KMS-11 (cell line): ENCODE measurements around the gene MDM4.
"Not testable (repeated sequence)": the region's sequence is repeated elsewhere in the genome, so short reads cannot be mapped to it uniquely, and the experiment has no call there.

ENCODE experiments used
- H2AFZ ChIP-seq: fragments of 200-600 bp; sonication (generic); 2 replicates; pipeline ENCODE4 v1.6.1; 2016; ENCODE audit warnings: antibody characterized with exemption, mixed run types, low read depth
- H3K27ac ChIP-seq: fragments of 200-600 bp; sonication (generic); 2 replicates; pipeline ENCODE4 v1.6.1; 2016; ENCODE audit warnings: mild to moderate bottlenecking, mixed run types
- H3K27me3 ChIP-seq: fragments of 200-600 bp; sonication (generic); 2 replicates; pipeline ENCODE4 v1.6.1; 2017; ENCODE audit warnings: mild to moderate bottlenecking, low read depth, mixed run types, moderate library complexity; ENCODE audit not compliant: insufficient read depth
- H3K36me3 ChIP-seq: fragments of 200-600 bp; sonication (generic); 2 replicates; pipeline ENCODE4 v1.6.1; 2017; ENCODE audit warnings: mild to moderate bottlenecking, mixed run types; ENCODE audit not compliant: insufficient read depth
- H3K4me1 ChIP-seq: fragments of 200-600 bp; sonication (generic); 2 replicates; pipeline ENCODE4 v1.6.1; 2016; ENCODE audit warnings: mild to moderate bottlenecking, low read depth, mixed run types; ENCODE audit not compliant: poor library complexity, severe bottlenecking
- H3K4me2 ChIP-seq: fragments of 200-600 bp; sonication (generic); 2 replicates; pipeline ENCODE4 v1.7.0; 2016; ENCODE audit warnings: mild to moderate bottlenecking, mixed run types
- H3K4me3 ChIP-seq: fragments of 200-600 bp; sonication (generic); IDR thresholded peaks from 2 replicates; pipeline ENCODE4 v1.6.1; 2017; ENCODE audit warnings: low read depth, low read length, mixed read lengths; ENCODE audit not compliant: insufficient read depth
- H3K79me2 ChIP-seq: fragments of 200-600 bp; sonication (generic); 2 replicates; pipeline ENCODE4 v1.6.1; 2016; ENCODE audit warnings: low read depth, mixed run types; ENCODE audit not compliant: insufficient read depth
- H3K9ac ChIP-seq: fragments of 200-600 bp; sonication (generic); 2 replicates; pipeline ENCODE4 v1.6.1; 2016; ENCODE audit warnings: mild to moderate bottlenecking, mixed run types
- H4K20me1 ChIP-seq: fragments of 200-600 bp; sonication (generic); 2 replicates; pipeline ENCODE4 v1.6.1; 2016; ENCODE audit warnings: mild to moderate bottlenecking, mixed run types; ENCODE audit not compliant: insufficient read depth
- TF ChIP-seq, protein P1 (sequence below): fragments of 200-600 bp; sonication (generic); conservative IDR thresholded peaks from 2 replicates; pipeline ENCODE4 v1.6.1; 2017; ENCODE audit warnings: low read depth, mild to moderate bottlenecking, antibody characterized with exemption, low read length, moderate library complexity, mixed read lengths

The MDM4 gene

DNA sequence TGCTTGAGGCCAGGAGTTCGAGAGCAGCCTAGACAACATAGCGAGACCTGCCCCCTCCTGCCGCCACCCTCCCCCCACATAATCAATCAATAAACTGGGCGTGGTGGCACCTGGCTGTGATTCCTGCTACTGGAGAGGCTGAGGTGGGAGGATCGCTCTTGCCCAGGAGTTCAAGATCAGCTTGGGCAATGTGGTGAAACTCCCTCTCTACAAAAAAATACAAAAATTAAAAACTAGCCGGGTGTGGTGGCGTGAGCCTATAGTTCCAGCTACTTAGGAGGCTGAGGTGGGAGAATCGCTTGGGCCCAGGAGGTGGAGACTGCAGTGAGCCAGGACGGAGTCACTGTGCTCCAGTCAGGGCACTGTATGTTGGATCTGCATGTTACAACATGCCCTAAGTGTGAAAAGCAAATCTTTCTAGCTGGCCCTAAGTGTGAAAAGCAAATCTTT lies 7.0 kb upstream of the MDM4 start:
- TF ChIP-seq, protein P1, sequence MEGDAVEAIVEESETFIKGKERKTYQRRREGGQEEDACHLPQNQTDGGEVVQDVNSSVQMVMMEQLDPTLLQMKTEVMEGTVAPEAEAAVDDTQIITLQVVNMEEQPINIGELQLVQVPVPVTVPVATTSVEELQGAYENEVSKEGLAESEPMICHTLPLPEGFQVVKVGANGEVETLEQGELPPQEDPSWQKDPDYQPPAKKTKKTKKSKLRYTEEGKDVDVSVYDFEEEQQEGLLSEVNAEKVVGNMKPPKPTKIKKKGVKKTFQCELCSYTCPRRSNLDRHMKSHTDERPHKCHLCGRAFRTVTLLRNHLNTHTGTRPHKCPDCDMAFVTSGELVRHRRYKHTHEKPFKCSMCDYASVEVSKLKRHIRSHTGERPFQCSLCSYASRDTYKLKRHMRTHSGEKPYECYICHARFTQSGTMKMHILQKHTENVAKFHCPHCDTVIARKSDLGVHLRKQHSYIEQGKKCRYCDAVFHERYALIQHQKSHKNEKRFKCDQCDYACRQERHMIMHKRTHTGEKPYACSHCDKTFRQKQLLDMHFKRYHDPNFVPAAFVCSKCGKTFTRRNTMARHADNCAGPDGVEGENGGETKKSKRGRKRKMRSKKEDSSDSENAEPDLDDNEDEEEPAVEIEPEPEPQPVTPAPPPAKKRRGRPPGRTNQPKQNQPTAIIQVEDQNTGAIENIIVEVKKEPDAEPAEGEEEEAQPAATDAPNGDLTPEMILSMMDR: no peak
- no peak overlapping the region for H2AFZ ChIP-seq
- H3K36me3 ChIP-seq: no peaks in the 10 kb centered on the region
- H3K4me2 ChIP-seq: peak overlapping the region; percentile 66; the same call in 1 of the 2 replicates
- no peaks in the 10 kb centered on the region for H4K20me1 ChIP-seq
- H3K79me2 ChIP-seq: no peaks in the 10 kb centered on the region
- H3K27me3 ChIP-seq: no peaks in the 10 kb centered on the region
- no peak overlapping the region for H3K9ac ChIP-seq
- H3K4me1 ChIP-seq: peaks cover 13% of the 10 kb centered on the region
- no peak overlapping the region for H3K4me3 ChIP-seq
- no peak overlapping the region for H3K27ac ChIP-seq

DNA sequence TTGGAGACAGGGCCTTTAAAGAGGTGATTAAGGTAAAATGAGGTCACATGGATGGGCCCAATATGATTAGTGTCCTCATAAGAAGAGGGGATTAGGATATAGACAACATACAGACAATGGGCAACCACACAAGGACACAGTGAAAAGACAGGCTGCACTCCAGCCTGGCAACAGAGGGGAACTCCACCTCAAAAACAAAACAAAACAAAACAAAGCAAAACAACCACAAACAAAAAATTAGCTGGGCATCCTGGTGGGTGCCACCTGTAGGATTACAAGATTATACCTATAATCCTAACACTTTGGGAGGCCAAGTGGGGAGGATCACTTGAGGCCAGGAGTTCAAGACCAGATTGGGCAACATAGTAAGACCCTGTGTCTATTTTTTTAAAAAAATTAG lies 4.8 kb upstream of the MDM4 start:
- TF ChIP-seq, protein P1: no peak
- H2AFZ ChIP-seq: no peak overlapping the region
- no peak overlapping the region for H3K4me2 ChIP-seq
- no peaks in the 10 kb centered on the region for H3K27me3 ChIP-seq
- H3K27ac ChIP-seq: no peak overlapping the region
- no peak overlapping the region for H3K9ac ChIP-seq
- H3K4me3 ChIP-seq: no peak overlapping the region
- H4K20me1 ChIP-seq: no peaks in the 10 kb centered on the region
- peaks cover 11% of the 10 kb centered on the region for H3K4me1 ChIP-seq
- no peaks in the 10 kb centered on the region; the same call in 1 of the 2 replicates for H3K79me2 ChIP-seq
- no peaks in the 10 kb centered on the region for H3K36me3 ChIP-seq

DNA sequence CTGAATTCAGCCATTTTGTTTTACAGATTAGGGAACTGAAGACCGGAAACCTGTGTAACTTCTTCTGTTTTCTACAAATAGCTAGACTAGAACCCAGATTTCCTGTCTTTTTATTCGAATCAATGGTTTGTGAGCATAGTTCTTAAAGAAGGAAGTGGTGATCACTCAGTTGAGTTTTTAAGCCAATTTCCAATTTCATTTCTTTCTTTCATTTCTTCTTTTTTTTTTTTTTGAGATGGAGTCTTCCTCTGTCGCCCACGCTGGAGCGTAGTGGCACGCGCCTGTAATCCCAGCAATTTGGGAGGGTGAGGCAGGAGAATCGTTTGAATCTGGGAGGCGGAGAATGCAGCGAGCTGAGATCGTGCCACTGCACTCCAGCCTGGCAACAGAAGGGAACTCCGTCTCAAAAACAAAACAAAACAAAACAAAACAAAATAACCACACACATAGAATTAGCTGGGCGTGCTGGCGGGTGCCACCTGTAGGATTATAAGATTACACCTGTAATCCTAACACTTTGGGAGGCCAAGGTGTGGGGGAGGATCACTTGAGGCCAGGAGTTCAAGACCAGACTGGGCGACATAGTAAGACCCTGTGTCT lies 3.0 kb upstream of the MDM4 start:
- Histone ChIP-seq H3K4me2 (no peak overlapping the region), H3K79me2 (peaks cover 18% of the 10 kb centered on the region), H3K27ac (no peak overlapping the region), H3K27me3 (no peaks in the 10 kb centered on the region), H3K9ac (no peak overlapping the region), H3K4me3 (no peak overlapping the region), H3K4me1 (peaks cover 21% of the 10 kb centered on the region), H3K36me3 (0 out of 2 replicates have a peak, but pooled peaks cover under 1% of the 10 kb centered on the region), H4K20me1 (no peaks in the 10 kb centered on the region), H2AFZ (no peak overlapping the region)
- TF ChIP-seq, protein P1: no peak

DNA sequence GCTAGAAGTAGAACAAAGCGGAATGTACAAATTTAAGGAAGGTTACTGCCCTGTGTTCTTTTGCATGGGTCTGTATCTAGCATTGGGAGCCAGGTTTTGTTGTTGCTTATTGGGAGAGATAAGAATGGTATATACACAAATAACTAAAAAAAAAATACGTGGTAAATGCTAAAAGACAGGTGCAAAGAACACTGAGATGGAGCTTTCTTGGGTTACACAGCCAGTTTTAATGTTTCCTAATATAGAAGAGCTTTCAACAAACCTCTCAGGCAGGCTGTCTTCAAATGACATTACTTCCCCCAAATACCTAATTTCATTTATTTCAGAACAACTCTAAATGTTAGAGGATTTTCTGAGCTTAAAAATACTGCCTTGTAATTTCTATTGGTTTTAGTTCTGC lies 1.4 kb upstream of the MDM4 start:
- peaks cover 31% of the 10 kb centered on the region for H3K4me1 ChIP-seq

DNA sequence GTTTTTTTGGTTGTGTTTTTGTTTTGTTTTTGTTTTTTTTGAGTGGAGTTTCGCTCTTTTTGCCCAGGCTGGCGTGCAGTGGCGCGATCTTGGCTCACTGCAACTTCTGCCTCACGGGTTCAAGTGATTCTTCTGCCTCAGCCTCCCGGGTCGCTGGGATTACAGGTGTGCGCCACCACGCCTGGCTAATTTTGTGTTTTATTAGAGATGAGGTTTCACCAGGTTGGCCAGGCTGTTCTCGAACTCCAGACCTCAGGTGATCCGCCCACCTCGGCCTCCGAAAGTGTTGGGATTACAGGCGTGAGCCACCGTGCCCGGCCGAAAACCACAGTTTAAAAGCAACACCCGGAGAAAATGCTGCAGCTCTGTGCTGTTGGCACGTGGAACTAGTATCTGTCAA lies 1.2 kb downstream of the MDM4 start:
- Histone ChIP-seq H3K27ac (peak overlapping the region; percentile 93; the same call in 1 of the 2 replicates), H3K4me2 (peak overlapping the region; percentile 66), H3K79me2 (peaks cover 53% of the 10 kb centered on the region), H3K4me1 (peaks cover 57% of the 10 kb centered on the region)
- not testable (repeated sequence) for H4K20me1 ChIP-seq, H2AFZ ChIP-seq, H3K4me3 ChIP-seq, H3K36me3 ChIP-seq, H3K27me3 ChIP-seq, H3K9ac ChIP-seq

More for the DNA sequence above, 1.4 kb upstream of the MDM4 start:
- Histone ChIP-seq H2AFZ (no peak overlapping the region), H3K36me3 (0 out of 2 replicates have a peak, but pooled peaks cover 7% of the 10 kb centered on the region), H4K20me1 (no peaks in the 10 kb centered on the region), H3K27ac (no peak overlapping the region), H3K79me2 (peaks cover 34% of the 10 kb centered on the region), H3K4me2 (no peak overlapping the region), H3K9ac (no peak overlapping the region), H3K4me3 (no peak overlapping the region), H3K27me3 (no peaks in the 10 kb centered on the region)
- TF ChIP-seq, protein P1: no peak
